ENCODE results near the gene TEX48. TPM values are rescaled to one million over a fixed set of nuclear protein-coding genes. Genes with fewer than 3 reads are reported as not detected.

The TEX48 gene
- total and polyA plus RNA-seq, 2 donors (not counting 1 experiment from before 2014, with no cell fraction given) = not detected

DNA sequence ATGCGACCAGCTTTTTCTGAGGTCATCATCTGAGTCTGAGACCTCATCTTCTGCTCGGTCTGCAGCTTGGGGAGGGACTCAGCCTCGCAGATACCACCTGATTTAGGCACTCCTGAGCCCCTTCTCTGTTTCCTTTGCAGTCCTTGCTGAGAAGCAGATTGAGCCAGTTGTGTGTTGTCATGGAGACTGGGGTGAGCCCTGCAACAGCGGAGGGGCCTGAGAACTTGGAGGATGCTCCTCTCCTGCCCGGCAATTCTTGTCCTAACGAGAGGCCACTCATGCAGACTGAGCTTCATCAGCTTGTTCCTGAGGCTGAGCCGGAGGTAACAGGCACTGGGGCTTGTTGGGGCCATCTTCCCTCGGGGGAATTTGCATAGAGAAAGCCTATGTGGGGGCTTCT is 43.6 kb downstream of the TEX48 start:
- TF ChIP-seq, protein P1, sequence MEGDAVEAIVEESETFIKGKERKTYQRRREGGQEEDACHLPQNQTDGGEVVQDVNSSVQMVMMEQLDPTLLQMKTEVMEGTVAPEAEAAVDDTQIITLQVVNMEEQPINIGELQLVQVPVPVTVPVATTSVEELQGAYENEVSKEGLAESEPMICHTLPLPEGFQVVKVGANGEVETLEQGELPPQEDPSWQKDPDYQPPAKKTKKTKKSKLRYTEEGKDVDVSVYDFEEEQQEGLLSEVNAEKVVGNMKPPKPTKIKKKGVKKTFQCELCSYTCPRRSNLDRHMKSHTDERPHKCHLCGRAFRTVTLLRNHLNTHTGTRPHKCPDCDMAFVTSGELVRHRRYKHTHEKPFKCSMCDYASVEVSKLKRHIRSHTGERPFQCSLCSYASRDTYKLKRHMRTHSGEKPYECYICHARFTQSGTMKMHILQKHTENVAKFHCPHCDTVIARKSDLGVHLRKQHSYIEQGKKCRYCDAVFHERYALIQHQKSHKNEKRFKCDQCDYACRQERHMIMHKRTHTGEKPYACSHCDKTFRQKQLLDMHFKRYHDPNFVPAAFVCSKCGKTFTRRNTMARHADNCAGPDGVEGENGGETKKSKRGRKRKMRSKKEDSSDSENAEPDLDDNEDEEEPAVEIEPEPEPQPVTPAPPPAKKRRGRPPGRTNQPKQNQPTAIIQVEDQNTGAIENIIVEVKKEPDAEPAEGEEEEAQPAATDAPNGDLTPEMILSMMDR (conservative IDR thresholded peaks at IDR 0.05 in 1 of 2, IDR thresholded peaks at IDR 0.05 in 1 of 2; ENCODE audit: low read depth in 1 of 2, low read length in 2 of 2) = no peak
- TF ChIP-seq EZH2 (IDR thresholded peaks at IDR 0.05; ENCODE audit: low read length, missing control alignments) = no peak

DNA sequence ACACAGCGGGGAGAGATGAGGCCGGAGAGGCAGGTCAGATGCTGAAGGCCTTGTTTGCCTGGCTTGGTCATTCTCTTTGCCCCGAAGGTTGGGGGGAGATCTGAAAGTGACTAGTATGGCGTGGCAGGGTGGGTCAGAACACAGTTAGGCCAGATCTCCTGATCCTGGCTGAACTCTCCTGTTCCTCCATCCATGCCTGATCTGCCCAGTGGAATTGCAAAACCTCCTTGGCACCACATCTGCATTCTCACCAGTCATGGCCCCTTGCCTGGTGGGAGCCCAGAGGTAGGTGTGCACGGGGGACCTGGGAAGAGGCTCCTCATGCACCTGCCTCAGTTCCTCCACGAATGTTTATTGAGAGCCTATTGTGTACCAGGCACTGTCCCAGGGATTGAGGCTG is 47.6 kb downstream of the TEX48 start:
- Histone ChIP-seq H3K9me3 (ENCODE audit: control insufficient read depth, insufficient read depth, low read depth, low read length) (no peaks in the 10 kb centered on the region), H3K27ac (ENCODE audit: insufficient read depth, low read length) (no peak overlapping the region), H3K4me1 (ENCODE audit: control insufficient read depth, extremely low read depth, insufficient read depth, low read length) (no peaks in the 10 kb centered on the region), H3K4me3 (replicated peaks in 1 of 4; ENCODE audit: control extremely low read depth in 1 of 4, insufficient read depth in 1 of 4, low read depth in 3 of 4, low read length in 4 of 4) (no peak overlapping the region), H2AFZ (ENCODE audit: low read length) (no peak overlapping the region), H3K4me2 (ENCODE audit: extremely low read depth, insufficient read depth, low read length) (no peak overlapping the region), H3K27me3 (ENCODE audit: control insufficient read depth, insufficient read depth, low read length) (no peaks in the 10 kb centered on the region), H3K9ac (ENCODE audit: insufficient read depth, low read length) (no peak overlapping the region), H4K20me1 (ENCODE audit: control insufficient read depth, extremely low read depth, insufficient read depth, low read length) (no peaks in the 10 kb centered on the region), H3K36me3 (ENCODE audit: control insufficient read depth, insufficient read depth, low read length) (no peaks in the 10 kb centered on the region), H3K79me2 (ENCODE audit: control insufficient read depth, insufficient read depth, low read length) (no peaks in the 10 kb centered on the region)
- no peak for TF ChIP-seq EZH2 (IDR thresholded peaks at IDR 0.05; ENCODE audit: low read length, missing control alignments)
- TF ChIP-seq, protein P1 (conservative IDR thresholded peaks at IDR 0.05 in 1 of 2, IDR thresholded peaks at IDR 0.05 in 1 of 2; ENCODE audit: low read depth in 1 of 2, low read length in 2 of 2) = no peak
- no peak for DNase-seq (ENCODE audit: low read depth in 2 of 2)

More for the DNA sequence above, 43.6 kb downstream of the TEX48 start:
- H3K9ac ChIP-seq (ENCODE audit: insufficient read depth, low read length) = no peak overlapping the region
- DNase-seq (ENCODE audit: low read depth in 2 of 2) = no peak
- H3K27me3 ChIP-seq (ENCODE audit: control insufficient read depth, insufficient read depth, low read length) = no peaks in the 10 kb centered on the region
- H3K4me2 ChIP-seq (ENCODE audit: extremely low read depth, insufficient read depth, low read length) = no peak overlapping the region
- no peak overlapping the region for H2AFZ ChIP-seq (ENCODE audit: low read length)
- no peaks in the 10 kb centered on the region for H3K9me3 ChIP-seq (ENCODE audit: control insufficient read depth, insufficient read depth, low read depth, low read length)
- no peaks in the 10 kb centered on the region for H3K79me2 ChIP-seq (ENCODE audit: control insufficient read depth, insufficient read depth, low read length)
- H3K36me3 ChIP-seq (ENCODE audit: control insufficient read depth, insufficient read depth, low read length) = no peaks in the 10 kb centered on the region
- no peaks in the 10 kb centered on the region for H4K20me1 ChIP-seq (ENCODE audit: control insufficient read depth, extremely low read depth, insufficient read depth, low read length)
- no peaks in the 10 kb centered on the region for H3K4me1 ChIP-seq (ENCODE audit: control insufficient read depth, extremely low read depth, insufficient read depth, low read length)
- H3K27ac ChIP-seq (ENCODE audit: insufficient read depth, low read length) = no peak overlapping the region
- H3K4me3 ChIP-seq (replicated peaks in 1 of 4; ENCODE audit: control extremely low read depth in 1 of 4, insufficient read depth in 1 of 4, low read depth in 3 of 4, low read length in 4 of 4) = no peak overlapping the region

DNA sequence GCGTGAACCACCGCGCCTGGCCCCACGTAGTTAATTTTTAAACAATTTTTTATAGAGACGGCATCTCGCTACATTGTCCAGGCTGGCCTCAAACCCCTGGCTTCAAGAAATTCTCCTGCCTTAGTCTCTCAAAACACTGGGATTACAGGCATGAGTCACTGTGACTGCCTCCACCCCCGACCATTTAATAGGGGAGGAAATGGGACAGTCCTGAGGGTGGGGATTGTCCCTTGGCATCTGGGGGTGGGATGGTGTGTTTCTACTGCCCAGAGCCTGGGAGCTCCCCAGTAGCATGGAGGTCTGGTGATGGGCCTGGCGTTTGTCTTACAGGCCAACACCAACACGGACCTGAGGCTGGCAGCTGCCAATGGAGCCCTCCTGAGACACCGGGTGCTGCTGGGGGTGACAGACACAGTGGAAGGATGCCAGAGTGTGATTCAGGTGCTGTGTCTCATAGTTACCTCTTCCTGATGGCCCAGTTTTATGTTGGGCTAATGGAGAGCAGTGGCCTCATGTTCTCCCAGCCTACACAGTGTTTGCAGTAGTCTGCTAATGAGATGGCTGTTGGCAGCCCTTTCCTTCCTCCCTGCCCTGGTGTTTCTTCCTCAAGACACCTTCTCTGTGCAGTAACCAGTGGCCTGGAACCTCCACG is 48.4 kb downstream of the TEX48 start:
- no peak overlapping the region for H3K9ac ChIP-seq (ENCODE audit: insufficient read depth, low read length)
- no peak overlapping the region for H3K4me2 ChIP-seq (ENCODE audit: extremely low read depth, insufficient read depth, low read length)
- H3K79me2 ChIP-seq (ENCODE audit: control insufficient read depth, insufficient read depth, low read length) = no peaks in the 10 kb centered on the region
- TF ChIP-seq, protein P1 (conservative IDR thresholded peaks at IDR 0.05 in 1 of 2, IDR thresholded peaks at IDR 0.05 in 1 of 2; ENCODE audit: low read depth in 1 of 2, low read length in 2 of 2) = no peak
- TF ChIP-seq EZH2 (IDR thresholded peaks at IDR 0.05; ENCODE audit: low read length, missing control alignments) = no peak
- no peak overlapping the region for H2AFZ ChIP-seq (ENCODE audit: low read length)
- no peaks in the 10 kb centered on the region for H3K36me3 ChIP-seq (ENCODE audit: control insufficient read depth, insufficient read depth, low read length)
- no peak overlapping the region for H3K27ac ChIP-seq (ENCODE audit: insufficient read depth, low read length)
- H3K27me3 ChIP-seq (ENCODE audit: control insufficient read depth, insufficient read depth, low read length) = no peaks in the 10 kb centered on the region
- no peak overlapping the region for H3K4me3 ChIP-seq (replicated peaks in 1 of 4; ENCODE audit: control extremely low read depth in 1 of 4, insufficient read depth in 1 of 4, low read depth in 3 of 4, low read length in 4 of 4)
- no peaks in the 10 kb centered on the region for H3K9me3 ChIP-seq (ENCODE audit: control insufficient read depth, insufficient read depth, low read depth, low read length)
- H4K20me1 ChIP-seq (ENCODE audit: control insufficient read depth, extremely low read depth, insufficient read depth, low read length) = no peaks in the 10 kb centered on the region
- no peaks in the 10 kb centered on the region for H3K4me1 ChIP-seq (ENCODE audit: control insufficient read depth, extremely low read depth, insufficient read depth, low read length)
- DNase-seq (ENCODE audit: low read depth in 2 of 2) = no peak

Data from fibroblast of lung (primary cell).